Ovary (tissue), 3 donors: ENCODE data around the gene IMPDH2.

Source experiments
- POLR2A ChIP-seq: fragments of 450-650 bp; IDR thresholded peaks from one replicate; pipeline ENCODE4 v1.6.1; 2017; ENCODE audit warnings: antibody characterized with exemption, mild to moderate bottlenecking, moderate library complexity
- TF ChIP-seq, protein P1 (sequence below), 3 donors: fragments of 450-650 bp in 2 of 3; fragments of 200-600 bp in 1 of 3; IDR thresholded peaks; one replicate each; pipeline versions ENCODE4 v1.5.1 to v1.8.0; 2016 to 2022; ENCODE audit warnings: antibody characterized with exemption in 3 of 3, mild to moderate bottlenecking in 1 of 3
- donor health status: DM: no; HTN: no; CAD: no.

DNA sequence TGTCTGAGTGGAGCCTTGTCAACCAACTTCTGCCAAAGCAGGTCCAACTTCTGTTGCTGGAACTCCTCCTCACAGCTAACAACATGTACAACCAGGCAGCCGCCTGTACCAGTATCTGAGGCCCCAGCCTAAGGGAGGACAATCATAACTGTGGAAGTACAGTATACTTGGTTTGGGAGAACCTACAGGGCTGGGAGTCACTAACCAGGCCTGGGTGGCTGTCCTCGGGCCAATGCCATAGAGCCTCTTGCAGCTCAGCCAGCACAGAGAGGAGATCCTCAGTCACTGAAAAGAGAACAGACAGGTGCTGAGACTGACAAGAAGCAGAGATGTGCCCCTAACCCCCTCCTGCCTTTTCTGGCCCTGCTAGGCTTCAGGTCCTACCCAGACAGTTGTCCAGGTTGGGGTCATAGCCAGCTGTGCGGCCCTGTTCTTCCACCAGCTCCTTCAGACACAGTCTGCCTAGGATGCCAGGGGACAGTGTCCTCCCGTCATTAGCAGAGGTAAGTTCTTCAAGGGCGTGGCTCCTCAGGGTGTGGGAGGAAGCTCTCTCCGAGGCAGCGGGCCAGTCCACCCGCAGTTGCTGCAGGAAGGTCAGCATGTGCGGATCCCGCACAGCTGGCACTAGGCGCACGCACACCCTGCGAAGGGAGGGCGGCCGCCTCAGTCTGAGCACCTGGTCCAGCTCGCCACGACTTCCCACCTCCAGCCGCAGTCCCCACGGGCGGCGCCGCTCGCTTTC is 11.8 kb downstream of the IMPDH2 start:
- TF ChIP-seq, protein P1, sequence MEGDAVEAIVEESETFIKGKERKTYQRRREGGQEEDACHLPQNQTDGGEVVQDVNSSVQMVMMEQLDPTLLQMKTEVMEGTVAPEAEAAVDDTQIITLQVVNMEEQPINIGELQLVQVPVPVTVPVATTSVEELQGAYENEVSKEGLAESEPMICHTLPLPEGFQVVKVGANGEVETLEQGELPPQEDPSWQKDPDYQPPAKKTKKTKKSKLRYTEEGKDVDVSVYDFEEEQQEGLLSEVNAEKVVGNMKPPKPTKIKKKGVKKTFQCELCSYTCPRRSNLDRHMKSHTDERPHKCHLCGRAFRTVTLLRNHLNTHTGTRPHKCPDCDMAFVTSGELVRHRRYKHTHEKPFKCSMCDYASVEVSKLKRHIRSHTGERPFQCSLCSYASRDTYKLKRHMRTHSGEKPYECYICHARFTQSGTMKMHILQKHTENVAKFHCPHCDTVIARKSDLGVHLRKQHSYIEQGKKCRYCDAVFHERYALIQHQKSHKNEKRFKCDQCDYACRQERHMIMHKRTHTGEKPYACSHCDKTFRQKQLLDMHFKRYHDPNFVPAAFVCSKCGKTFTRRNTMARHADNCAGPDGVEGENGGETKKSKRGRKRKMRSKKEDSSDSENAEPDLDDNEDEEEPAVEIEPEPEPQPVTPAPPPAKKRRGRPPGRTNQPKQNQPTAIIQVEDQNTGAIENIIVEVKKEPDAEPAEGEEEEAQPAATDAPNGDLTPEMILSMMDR (IDR thresholded peaks at IDR 0.05), result no peak
- TF ChIP-seq POLR2A, result no peak
